ENCODE results near the gene TPCN1. TPM values are rescaled to one million over a fixed set of nuclear protein-coding genes. Genes with fewer than 3 reads are reported as not detected.

Gene TPCN1
- total RNA-seq, 1 experiment from 2014 or later = 29.7 TPM

DNA sequence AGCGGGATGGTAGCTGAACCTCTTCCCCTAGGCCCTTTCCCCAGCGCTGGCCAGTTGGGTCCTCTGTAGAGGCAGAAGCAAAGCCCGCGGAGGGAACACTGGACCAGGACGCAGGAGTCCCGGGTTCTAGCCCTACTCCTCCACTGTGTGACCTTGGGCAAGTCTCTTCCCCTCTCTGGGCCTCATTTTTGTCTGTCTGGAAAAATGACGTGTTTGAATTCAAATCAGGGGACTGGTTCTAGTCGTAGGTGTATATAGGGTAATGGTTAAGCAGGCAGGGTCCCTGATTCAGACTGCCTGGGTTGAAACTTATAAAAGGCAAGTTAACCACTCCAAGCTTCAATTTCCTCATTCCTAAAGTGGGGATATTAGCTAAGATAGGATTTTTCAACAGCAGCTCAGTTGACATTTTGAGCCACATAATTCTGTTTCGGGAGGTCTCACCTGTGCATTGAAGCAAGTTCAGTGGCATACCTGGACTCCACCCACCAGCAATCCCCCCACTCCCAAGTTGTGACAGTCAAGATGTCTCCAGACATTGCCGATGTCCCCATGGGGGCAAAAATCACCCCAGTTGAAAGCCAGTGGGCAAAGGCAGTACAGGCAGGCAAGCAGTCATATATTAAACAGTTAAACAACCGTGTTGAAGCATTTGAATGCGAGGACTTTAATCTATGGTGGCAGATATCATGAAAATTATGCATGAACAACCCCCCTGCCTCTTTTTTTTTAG lies 899 bp downstream of the TPCN1 start:
- Histone ChIP-seq H3K79me2 (ENCODE audit: insufficient read depth, low read length) (peaks cover 24% of the 10 kb centered on the region), H3K27ac (ENCODE audit: low read depth, low read length) (peak overlapping the region; percentile 69), H3K9ac (ENCODE audit: low read length) (peak overlapping the region; percentile 85), H3K4me1 (ENCODE audit: control insufficient read depth in 1 of 2, insufficient read depth in 2 of 2, low read length in 2 of 2) (peaks cover 18 to 27% of the 10 kb centered on the region in 2 experiments; a peak in 3 of 4 replicates), H3K4me2 (ENCODE audit: low read length) (peak overlapping the region; percentile 97), H3K9me3 (ENCODE audit: control insufficient read depth in 1 of 2, insufficient read depth in 1 of 2, low read depth in 1 of 2, low read length in 2 of 2) (no peaks in the 10 kb centered on the region), H2AFZ (ENCODE audit: low read depth, low read length, poor library complexity, severe bottlenecking) (no peak overlapping the region), H3K36me3 (ENCODE audit: control insufficient read depth in 1 of 2, insufficient read depth in 2 of 2, low read length in 2 of 2) (no peaks in the 10 kb centered on the region), H4K20me1 (ENCODE audit: insufficient read depth) (no peaks in the 10 kb centered on the region), H3K4me3 (replicated peaks in 1 of 2; ENCODE audit: low read depth in 1 of 2, low read length in 2 of 2) (peak overlapping the region; percentile 64 to 89), H3K9me2 (ENCODE audit: insufficient read depth) (no peaks in the 10 kb centered on the region), H3K27me3 (ENCODE audit: insufficient read depth, low read length) (no peaks in the 10 kb centered on the region)
- ATAC-seq (no peak), DNase-seq (ENCODE audit: low read depth, low spot score) (no peak)
- BruUV-seq (replicated peaks) = TSS peak; percentile 68
- ChIA-PET CTCF (no interaction called here), POLR2A (interaction anchor here (0.6 to 1.9 kb wide), 11 partner anchors 8 to 228 kb away, joined by 3 to 7 read pairs (median 4); partner anchors contain the start of genes DDX54, RITA1 and SLC8B1), RAD21 (ENCODE audit: low non-redundant PET in 1 of 2, low total read pairs in 2 of 2, uncharacterized antibody in 2 of 2, unreplicated experiment in 2 of 2) (no interaction called here)
- intact Hi-C loops (cut with micrococcal nuclease) = no loop called here
- TF ChIP-seq, protein P1, sequence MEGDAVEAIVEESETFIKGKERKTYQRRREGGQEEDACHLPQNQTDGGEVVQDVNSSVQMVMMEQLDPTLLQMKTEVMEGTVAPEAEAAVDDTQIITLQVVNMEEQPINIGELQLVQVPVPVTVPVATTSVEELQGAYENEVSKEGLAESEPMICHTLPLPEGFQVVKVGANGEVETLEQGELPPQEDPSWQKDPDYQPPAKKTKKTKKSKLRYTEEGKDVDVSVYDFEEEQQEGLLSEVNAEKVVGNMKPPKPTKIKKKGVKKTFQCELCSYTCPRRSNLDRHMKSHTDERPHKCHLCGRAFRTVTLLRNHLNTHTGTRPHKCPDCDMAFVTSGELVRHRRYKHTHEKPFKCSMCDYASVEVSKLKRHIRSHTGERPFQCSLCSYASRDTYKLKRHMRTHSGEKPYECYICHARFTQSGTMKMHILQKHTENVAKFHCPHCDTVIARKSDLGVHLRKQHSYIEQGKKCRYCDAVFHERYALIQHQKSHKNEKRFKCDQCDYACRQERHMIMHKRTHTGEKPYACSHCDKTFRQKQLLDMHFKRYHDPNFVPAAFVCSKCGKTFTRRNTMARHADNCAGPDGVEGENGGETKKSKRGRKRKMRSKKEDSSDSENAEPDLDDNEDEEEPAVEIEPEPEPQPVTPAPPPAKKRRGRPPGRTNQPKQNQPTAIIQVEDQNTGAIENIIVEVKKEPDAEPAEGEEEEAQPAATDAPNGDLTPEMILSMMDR (IDR thresholded peaks at IDR 0.05 in 2 of 3, conservative IDR thresholded peaks at IDR 0.05 in 1 of 3; ENCODE audit: borderline replicate concordance in 1 of 3, insufficient read depth in 1 of 3, low read depth in 2 of 3, low read length in 2 of 3) = no peak
- TF ChIP-seq, protein P2, sequence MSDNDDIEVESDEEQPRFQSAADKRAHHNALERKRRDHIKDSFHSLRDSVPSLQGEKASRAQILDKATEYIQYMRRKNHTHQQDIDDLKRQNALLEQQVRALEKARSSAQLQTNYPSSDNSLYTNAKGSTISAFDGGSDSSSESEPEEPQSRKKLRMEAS (IDR thresholded peaks at IDR 0.05) = peak; percentile 7; the same call in 1 of the 2 replicates

- peak overlapping the region; percentile 64 to 89 for H3K4me3 ChIP-seq (replicated peaks in 1 of 2; ENCODE audit: low read depth in 1 of 2, low read length in 2 of 2)
- no peak overlapping the region for H3K27ac ChIP-seq (ENCODE audit: low read depth, low read length)
- ATAC-seq (no peak), DNase-seq (ENCODE audit: low read depth, low spot score) (no peak)
- no peak overlapping the region for H2AFZ ChIP-seq (ENCODE audit: low read depth, low read length, poor library complexity, severe bottlenecking)
- peaks cover 24% of the 10 kb centered on the region for H3K79me2 ChIP-seq (ENCODE audit: insufficient read depth, low read length)
- H3K9ac ChIP-seq (ENCODE audit: low read length) = peak overlapping the region; percentile 85
- no peak for TF ChIP-seq ELF1 (IDR thresholded peaks at IDR 0.05; ENCODE audit: borderline replicate concordance, low read depth)
- no peak for TF ChIP-seq ZNF274 (IDR thresholded peaks at IDR 0.05; ENCODE audit: low read depth, low read length)
- TF ChIP-seq YY1 (IDR thresholded peaks at IDR 0.05; ENCODE audit: extremely low read depth, insufficient replicate concordance, low read depth, low read length) = no peak
- TF ChIP-seq, protein P1 (IDR thresholded peaks at IDR 0.05 in 2 of 3, conservative IDR thresholded peaks at IDR 0.05 in 1 of 3; ENCODE audit: borderline replicate concordance in 1 of 3, insufficient read depth in 1 of 3, low read depth in 2 of 3, low read length in 2 of 3) = no peak
- no peak for TF ChIP-seq TCF7L2 (IDR thresholded peaks at IDR 0.05; ENCODE audit: borderline replicate concordance, extremely low read depth, insufficient read depth, insufficient read length)
- no peak for TF ChIP-seq FOSL1 (IDR thresholded peaks at IDR 0.05; ENCODE audit: low read depth)
- TF ChIP-seq POLR2A (IDR thresholded peaks at IDR 0.05; ENCODE audit: borderline replicate concordance, extremely low read depth, insufficient read depth, insufficient read length) = no peak
- TF ChIP-seq RAD21 (IDR thresholded peaks at IDR 0.05; ENCODE audit: low read depth) = no peak
- TF ChIP-seq EZH2 (IDR thresholded peaks at IDR 0.05) = no peak
- no peaks in the 10 kb centered on the region for H3K9me3 ChIP-seq (ENCODE audit: control insufficient read depth in 1 of 2, insufficient read depth in 1 of 2, low read depth in 1 of 2, low read length in 2 of 2)
- ChIA-PET POLR2A (interaction anchor here (0.6 to 1.9 kb wide), 5 partner anchors 8 to 152 kb away, joined by 3 to 7 read pairs (median 4); no protein-coding TSS in a partner anchor), CTCF (no interaction called here), RAD21 (ENCODE audit: low non-redundant PET in 1 of 2, low total read pairs in 2 of 2, uncharacterized antibody in 2 of 2, unreplicated experiment in 2 of 2) (no interaction called here)
- intact Hi-C loops (cut with micrococcal nuclease) = no loop called here
- no TSS peak for BruUV-seq (replicated peaks)
- peak overlapping the region; percentile 97 for H3K4me2 ChIP-seq (ENCODE audit: low read length)
- H3K4me1 ChIP-seq (ENCODE audit: control insufficient read depth in 1 of 2, insufficient read depth in 2 of 2, low read length in 2 of 2) = peaks cover 13 to 20% of the 10 kb centered on the region in 2 experiments; a peak in 3 of 4 replicates
- H4K20me1 ChIP-seq (ENCODE audit: insufficient read depth) = no peaks in the 10 kb centered on the region
- H3K36me3 ChIP-seq (ENCODE audit: control insufficient read depth in 1 of 2, insufficient read depth in 2 of 2, low read length in 2 of 2) = no peaks in the 10 kb centered on the region
- H3K9me2 ChIP-seq (ENCODE audit: insufficient read depth) = no peaks in the 10 kb centered on the region
- no peaks in the 10 kb centered on the region for H3K27me3 ChIP-seq (ENCODE audit: insufficient read depth, low read length)
These were observed 1.7 kb downstream of the TPCN1 start for GRCh38 chr12:113222730-113223531.

All from HCT116 (cell line).